ENCODE data around the gene GINS3.
A peak's percentile ranks its signal among the peaks of the same experiment; 100 is the strongest.
"Not testable (repeated sequence)": the region's sequence is repeated elsewhere in the genome, so short reads cannot be mapped to it uniquely, and the experiment has no call there.

The GINS3 gene

DNA sequence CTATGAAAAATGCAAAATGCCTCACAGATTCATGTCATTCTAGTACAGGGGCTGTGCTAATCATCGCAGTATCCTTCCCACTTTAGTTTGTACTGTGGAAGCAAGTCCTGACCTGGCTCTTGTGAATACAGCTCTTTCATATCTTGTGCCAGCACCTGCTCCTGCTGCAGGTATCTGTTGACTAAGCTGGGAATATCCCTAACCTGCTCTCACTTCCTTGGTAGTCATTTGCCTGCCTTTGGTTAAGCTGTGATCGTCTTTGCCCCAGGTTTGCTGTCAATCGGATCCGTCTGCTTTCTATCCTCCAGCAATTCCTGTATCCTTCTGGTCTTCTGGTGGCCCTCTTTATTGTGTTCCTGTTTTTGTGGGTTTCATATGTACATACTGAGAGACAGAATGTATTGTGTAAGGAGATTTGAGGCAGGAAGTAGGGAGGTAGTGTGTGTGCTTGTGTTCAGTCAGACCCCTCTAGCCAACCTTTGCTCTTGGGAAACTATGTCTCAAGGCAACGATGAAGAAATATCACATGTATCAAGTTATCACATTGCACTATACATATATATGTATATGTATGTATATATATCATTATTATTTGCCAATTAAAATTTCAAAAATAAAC, 7.7 kb upstream of the GINS3 start:
- DNase-seq (ENCODE audit: extremely low spot score) = no peak
- CTCF ChIA-PET = interaction anchor here (1.7 kb wide), 1 partner anchor 103 kb away, joined by 4 read pairs; no protein-coding TSS in a partner anchor
- TF ChIP-seq, protein P1, sequence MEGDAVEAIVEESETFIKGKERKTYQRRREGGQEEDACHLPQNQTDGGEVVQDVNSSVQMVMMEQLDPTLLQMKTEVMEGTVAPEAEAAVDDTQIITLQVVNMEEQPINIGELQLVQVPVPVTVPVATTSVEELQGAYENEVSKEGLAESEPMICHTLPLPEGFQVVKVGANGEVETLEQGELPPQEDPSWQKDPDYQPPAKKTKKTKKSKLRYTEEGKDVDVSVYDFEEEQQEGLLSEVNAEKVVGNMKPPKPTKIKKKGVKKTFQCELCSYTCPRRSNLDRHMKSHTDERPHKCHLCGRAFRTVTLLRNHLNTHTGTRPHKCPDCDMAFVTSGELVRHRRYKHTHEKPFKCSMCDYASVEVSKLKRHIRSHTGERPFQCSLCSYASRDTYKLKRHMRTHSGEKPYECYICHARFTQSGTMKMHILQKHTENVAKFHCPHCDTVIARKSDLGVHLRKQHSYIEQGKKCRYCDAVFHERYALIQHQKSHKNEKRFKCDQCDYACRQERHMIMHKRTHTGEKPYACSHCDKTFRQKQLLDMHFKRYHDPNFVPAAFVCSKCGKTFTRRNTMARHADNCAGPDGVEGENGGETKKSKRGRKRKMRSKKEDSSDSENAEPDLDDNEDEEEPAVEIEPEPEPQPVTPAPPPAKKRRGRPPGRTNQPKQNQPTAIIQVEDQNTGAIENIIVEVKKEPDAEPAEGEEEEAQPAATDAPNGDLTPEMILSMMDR (IDR thresholded peaks at IDR 0.05; ENCODE audit: control extremely low read depth, extremely low read depth, low read depth, missing control alignments) = no peak
- POLR2A ChIA-PET = no interaction called here

DNA sequence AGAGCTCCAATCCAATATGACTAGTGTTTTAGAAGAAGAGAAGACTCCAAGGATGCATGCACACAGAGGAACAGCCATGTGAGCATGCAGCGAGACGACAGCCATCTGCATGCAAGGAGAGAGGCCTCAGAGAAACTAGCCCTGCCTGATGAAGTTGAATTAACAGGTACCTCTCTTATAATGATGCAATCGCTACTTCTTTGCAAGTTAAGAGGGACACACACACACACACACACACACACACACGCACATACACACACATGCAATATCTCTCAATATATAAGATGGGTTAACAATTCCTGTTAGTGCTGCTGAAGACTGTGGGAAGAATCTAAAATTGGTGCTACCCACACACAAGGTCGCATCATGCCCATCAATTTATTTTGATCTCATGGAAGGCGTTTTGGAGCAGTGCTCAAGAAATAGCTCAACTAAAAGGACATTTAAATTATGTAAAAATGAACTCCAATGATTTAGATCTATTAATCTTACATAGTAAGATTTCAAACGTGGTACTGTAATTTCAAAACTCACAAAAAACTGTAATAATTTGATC, 7.0 kb upstream of the GINS3 start:
- CTCF ChIA-PET = no interaction called here

DNA sequence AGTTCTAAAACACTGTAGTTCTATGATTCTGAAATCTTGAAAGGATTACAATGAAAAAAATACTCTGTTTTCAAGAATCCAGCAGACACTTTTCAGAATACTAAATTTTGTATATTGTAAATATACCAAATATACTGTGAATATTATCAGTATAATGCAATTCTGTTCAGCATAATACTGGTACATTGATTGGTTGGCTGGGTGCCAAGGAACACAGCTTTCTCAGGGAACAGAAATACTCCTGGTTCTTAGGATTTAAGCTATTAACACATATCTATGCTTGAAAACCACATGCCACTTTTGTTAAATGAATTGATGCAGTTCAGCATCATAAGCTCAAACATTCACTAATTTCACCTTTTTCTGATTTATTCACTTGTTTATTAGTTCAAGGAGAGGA, 2.5 kb upstream of the GINS3 start:
- no peak for DNase-seq (ENCODE audit: extremely low spot score)
- TF ChIP-seq, protein P1 (IDR thresholded peaks at IDR 0.05; ENCODE audit: control extremely low read depth, extremely low read depth, low read depth, missing control alignments) = no peak
- ChIA-PET POLR2A (no interaction called here), CTCF (interaction anchor here (0.9 to 2.6 kb wide), 5 partner anchors 12 to 98 kb away, joined by 3 to 7 read pairs (median 3); no protein-coding TSS in a partner anchor)

More for the DNA sequence above, 7.0 kb upstream of the GINS3 start:
- POLR2A ChIA-PET = no interaction called here
- TF ChIP-seq, protein P1 (IDR thresholded peaks at IDR 0.05; ENCODE audit: control extremely low read depth, extremely low read depth, low read depth, missing control alignments) = no peak
- DNase-seq (ENCODE audit: extremely low spot score) = no peak

DNA sequence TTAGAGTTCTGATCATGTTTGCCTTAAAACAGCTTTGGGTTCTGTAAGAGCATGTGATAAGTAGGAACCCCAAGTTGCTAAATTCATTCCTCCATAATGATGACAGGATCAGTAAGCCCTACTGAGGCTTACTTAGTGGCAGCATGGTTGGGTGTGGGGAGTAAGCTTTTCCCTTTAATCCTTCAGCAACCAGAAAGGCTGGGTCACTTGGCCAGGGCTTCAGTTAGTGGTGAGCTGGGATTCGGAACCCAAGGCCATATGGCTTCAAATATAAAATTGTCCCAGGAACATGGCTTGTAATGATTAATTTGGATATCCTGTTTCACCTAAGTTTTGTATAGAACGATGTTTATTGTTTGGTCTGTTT, 850 bp downstream of the GINS3 start:
- ChIA-PET POLR2A (no interaction called here), CTCF (interaction anchor here (1.4 kb wide), 1 partner anchor 57 kb away, joined by 5 read pairs; no protein-coding TSS in a partner anchor)
- peak; percentile 29 for DNase-seq (ENCODE audit: extremely low spot score)
- TF ChIP-seq, protein P1 (IDR thresholded peaks at IDR 0.05; ENCODE audit: control extremely low read depth, extremely low read depth, low read depth, missing control alignments) = no peak

DNA sequence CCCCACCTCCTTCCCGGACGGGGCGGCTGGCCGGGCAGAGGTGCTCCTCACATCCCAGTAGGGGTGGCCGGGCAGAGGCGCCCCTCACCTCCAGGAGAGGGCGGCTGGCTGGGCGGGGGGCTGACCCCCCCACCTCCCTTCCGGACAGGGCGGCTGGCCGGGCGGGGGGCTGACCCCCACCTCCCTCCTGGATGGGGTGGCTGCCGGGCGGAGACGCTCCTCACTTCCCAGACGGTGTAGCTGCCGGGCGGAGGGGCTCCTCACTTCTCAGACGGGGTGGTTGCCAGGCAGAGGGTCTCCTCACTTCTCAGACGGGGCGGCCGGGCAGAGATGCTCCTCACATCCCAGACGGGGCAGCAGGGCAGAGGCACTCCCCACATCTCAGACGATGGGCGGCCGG, 4.6 kb downstream of the GINS3 start:
- CTCF ChIA-PET; DNase-seq (ENCODE audit: extremely low spot score); POLR2A ChIA-PET: not testable (repeated sequence)

DNA sequence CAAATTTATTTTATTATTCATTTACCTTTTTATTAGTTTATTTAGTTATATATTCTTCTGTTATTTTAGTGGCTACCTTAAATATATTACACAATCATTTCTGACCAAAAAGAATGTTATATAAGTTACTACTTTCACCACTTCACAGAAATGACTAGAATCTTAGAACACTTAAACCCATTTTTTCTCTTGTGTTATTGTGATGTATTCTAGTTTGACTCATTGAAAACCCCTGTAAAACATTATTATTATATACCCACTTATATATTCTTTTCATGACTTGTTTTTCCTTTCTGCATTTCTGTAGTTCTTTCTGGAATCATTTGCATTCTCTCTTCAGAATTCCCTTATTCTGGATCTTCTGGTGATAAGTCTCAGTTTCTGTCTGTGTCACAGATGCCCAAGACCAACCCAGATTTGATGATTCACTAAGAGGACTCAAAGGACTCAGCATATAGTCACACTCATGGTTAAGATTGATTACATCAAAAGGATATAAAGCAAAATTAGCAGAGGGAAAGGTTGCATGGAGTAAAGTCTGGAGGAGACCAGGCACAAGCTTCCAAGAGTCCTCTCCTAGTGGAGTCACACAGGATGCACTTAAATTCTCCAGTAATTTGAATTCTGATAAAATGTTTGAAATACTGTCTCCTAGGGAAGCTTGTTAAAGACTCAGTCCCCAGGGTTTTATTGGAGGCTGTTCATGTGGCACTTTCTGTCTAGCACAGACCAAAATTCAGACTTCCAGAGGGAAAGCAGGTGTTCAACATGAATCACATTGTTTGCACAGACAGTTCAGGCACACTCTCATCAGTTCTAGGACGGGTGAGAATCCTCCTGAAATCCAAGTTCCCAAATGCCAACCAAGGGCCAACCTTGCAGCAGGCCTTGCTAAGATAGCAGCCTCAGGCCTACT, 7.7 kb downstream of the GINS3 start:
- POLR2A ChIA-PET = no interaction called here
- no peak for DNase-seq (ENCODE audit: extremely low spot score)
- TF ChIP-seq, protein P1 (IDR thresholded peaks at IDR 0.05; ENCODE audit: control extremely low read depth, extremely low read depth, low read depth, missing control alignments) = no peak
- CTCF ChIA-PET = interaction anchor here (2.7 kb wide), 1 partner anchor 10 kb away, joined by 6 read pairs; no protein-coding TSS in a partner anchor

DNA sequence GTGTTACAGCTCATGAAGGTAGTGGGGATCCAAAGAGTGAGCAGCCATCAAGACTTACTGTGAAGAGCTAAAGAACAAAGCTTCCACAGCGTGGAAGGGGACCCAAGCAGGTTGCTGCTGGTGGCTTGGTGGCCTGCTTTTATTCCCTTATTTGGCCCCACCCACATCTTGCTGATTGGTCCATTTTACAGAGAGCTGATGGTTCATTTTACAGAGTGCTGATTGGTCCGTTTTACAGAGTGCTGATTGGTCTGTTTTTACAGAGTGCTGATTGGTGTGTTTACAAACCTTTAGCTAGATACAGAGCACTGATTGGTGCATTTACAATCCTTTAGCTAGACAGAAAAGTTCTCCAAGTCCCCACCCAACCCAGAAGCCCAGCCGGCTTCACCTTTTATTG, 9.0 kb downstream of the GINS3 start:
- CTCF ChIA-PET = interaction anchor here (1.3 to 2.7 kb wide), 3 partner anchors 11 to 94 kb away, joined by 3 to 6 read pairs (median 3); no protein-coding TSS in a partner anchor
- POLR2A ChIA-PET; DNase-seq (ENCODE audit: extremely low spot score): not testable (repeated sequence)

All from GM10248 (cell line).